Germinal center (tissue), 1 donor: ENCODE data around the gene TSPAN33.
"Not testable (repeated sequence)": the region's sequence is repeated elsewhere in the genome, so short reads cannot be mapped to it uniquely, and the experiment has no call there.

Experiments used
- DNase-seq: peaks from one replicate; pipeline ENCODE4 v3.0.0; 2012; ENCODE audit warnings: mixed read lengths, low spot score

TSPAN33 gene

GRCh38 chr7:129209067-129209926 is 64.8 kb downstream of the TSPAN33 start:
- no peak for DNase-seq

- peak; percentile 77 for DNase-seq
Observed at GRCh38 chr7:129210256-129210988, 65.9 kb downstream of the TSPAN33 start.

DNA sequence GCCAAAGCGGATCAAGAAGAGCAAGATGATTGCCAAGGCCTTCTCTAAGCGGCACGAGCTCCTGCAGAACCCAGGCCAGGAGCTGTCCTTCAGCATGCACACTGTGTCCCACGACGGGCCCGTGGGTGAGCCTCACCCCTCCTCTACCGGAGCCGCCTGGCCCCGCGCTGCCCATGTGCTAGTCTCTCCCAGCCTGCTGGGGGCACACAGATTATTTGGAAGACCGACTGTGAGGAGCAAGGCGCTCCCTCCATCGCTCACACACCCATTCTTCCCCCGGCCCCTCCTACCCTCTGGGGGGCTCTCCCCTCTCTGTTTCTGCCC is 66.4 kb downstream of the TSPAN33 start:
- DNase-seq = no peak

DNA sequence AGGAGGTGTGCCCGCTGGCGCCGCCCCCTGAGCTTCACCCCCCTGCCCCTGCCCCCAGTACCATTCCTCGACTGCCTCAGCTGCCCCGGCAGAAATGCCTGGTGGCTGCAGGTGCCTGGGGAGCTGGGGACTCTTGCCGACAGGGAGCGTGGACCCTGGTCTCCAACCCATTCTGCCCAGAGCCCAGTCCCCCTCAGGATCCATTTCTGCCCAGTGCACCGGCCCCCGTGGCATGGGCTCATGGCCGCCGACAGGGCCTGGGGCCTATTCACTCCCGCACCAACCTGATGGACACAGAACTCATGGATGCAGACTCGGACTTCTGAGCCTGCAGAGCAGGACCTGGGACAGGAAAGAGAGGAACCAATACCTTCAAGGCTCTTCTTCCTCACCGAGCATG is 67.6 kb downstream of the TSPAN33 start:
- no peak for DNase-seq

DNA sequence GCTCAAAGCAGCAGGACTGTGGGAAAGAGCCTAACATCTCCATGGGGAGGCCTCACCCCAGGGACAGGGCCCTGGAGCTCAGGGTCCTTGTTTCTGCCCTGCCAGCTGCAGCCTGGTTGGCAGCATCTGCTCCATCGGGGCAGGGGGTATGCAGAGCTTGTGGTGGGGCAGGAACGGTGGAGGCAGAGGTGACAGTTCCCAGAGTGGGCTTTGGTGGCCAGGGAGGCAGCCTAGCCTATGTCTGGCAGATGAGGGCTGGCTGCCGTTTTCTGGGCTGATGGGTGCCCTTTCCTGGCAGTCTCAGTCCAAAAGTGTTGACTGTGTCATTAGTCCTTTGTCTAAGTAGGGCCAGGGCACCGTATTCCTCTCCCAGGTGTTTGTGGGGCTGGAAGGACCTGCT is 68.1 kb downstream of the TSPAN33 start:
- no peak for DNase-seq

DNA sequence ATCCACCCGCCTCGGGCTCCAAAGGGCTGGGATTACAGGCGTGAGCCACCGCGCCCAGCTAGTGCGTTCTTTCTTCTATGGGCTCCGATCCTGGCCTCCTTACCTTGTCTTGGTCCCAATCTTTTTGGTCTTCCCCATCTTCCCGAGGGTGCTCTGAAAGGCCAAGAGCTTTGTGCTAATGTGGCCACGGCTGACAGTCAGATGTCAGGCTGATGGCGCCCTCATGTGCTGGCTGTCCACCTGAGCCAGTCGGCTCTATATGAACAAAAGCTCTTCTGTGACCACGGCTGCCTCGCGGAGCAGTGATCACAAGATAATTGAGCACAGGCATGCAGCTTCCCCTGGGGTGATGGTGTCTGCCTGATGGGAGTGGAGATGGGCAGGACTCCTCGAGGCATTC is 69.3 kb downstream of the TSPAN33 start:
- no peak for DNase-seq

- DNase-seq = not testable (repeated sequence)
Observed at GRCh38 chr7:129215691-129216090, 71.2 kb downstream of the TSPAN33 start.

GRCh38 chr7:129216101-129216715 is 71.7 kb downstream of the TSPAN33 start:
- not testable (repeated sequence) for DNase-seq

DNA sequence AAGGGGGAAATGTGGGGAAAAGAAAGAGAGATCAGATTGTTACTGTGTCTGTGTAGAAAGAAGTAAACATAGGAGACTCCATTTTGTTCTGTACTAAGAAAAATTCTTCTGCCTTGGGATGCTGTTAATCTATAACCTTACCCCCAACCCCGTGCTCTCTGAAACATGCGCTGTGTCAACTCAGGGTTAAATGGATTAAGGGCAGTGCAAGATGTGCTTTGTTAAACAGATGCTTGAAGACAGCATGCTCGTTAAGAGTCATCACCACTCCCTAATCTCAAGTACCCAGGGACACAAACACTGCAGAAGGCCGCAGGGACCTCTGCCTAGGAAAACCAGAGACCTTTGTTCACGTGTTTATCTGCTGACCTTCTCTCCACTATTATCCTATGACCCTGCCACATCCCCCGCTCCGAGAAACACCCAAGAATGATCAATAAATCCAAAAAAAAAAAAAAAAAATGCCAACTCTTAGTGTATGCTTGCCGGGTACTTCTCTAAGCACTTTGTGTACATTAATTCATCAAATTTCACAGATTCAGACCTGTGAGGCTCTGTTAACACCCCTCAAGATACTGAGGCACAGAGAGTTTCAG is 72.4 kb downstream of the TSPAN33 start:
- DNase-seq = not testable (repeated sequence)

- DNase-seq = peak; percentile 73
Observed at GRCh38 chr7:129218514-129219062, 74.1 kb downstream of the TSPAN33 start.

DNA sequence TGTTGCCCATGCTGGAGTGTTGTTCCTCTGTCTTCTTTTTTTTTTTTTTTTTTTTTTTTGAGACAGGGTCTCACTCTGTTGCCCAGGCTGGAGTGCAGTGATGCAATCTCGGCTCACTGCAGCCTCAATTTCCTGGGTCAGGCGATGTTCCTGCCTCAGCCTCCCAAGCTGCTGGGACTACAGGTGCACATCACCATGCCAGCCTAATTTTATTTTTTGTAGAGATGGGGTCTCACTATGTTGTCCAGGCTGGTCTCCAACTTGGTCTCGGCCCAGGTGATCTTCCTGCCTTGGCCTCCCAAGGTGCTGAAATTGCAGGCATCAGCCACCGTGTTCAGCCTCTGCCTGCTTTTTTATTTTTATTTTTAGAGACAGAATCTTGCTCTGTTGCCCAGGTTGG is 74.7 kb downstream of the TSPAN33 start:
- not testable (repeated sequence) for DNase-seq
